Loucy (cell line): ENCODE data around the gene RGS5.

Experiments
- H2AFZ ChIP-seq: fragments of 200-600 bp; sonication (generic); 2 replicates; pipeline ENCODE4 v1.6.0; 2016; ENCODE audit warnings: antibody characterized with exemption, mild to moderate bottlenecking, low read length, moderate library complexity
- H3F3A ChIP-seq: fragments of 200-600 bp; 2 replicates; pipeline ENCODE4 v1.6.0; 2016; ENCODE audit warnings: antibody characterized with exemption, low read depth, mild to moderate bottlenecking
- H3K27me3 ChIP-seq: fragments of 200-600 bp; sonication (generic); 2 replicates; pipeline ENCODE4 v1.6.1; 2014; ENCODE audit warnings: low read length, mild to moderate bottlenecking; ENCODE audit not compliant: insufficient read depth, poor library complexity, severe bottlenecking
- H3K36me3 ChIP-seq: fragments of 200-600 bp; sonication (generic); 2 replicates; pipeline ENCODE4 v1.6.1; 2016; ENCODE audit warnings: low read length; ENCODE audit not compliant: insufficient read depth
- H3K4me1 ChIP-seq: fragments of 200-600 bp; sonication (generic); 2 replicates; pipeline ENCODE4 v1.5.1; 2014; ENCODE audit warnings: low read length, mild to moderate bottlenecking; ENCODE audit not compliant: insufficient read depth, poor library complexity, severe bottlenecking
- H3K4me2 ChIP-seq: fragments of 200-600 bp; sonication (generic); 2 replicates; pipeline ENCODE4 v1.6.0; 2014; ENCODE audit warnings: antibody characterized with exemption, low read length, low read depth, mild to moderate bottlenecking; ENCODE audit not compliant: poor library complexity, severe bottlenecking
- H3K4me3 ChIP-seq: fragments of 200-600 bp; sonication (generic); 2 replicates; pipeline ENCODE4 v1.5.1; 2014; ENCODE audit warnings: low read length, mild to moderate bottlenecking, mixed read lengths; ENCODE audit not compliant: poor library complexity, severe bottlenecking
- H3K79me2 ChIP-seq: fragments of 200-600 bp; sonication (generic); 2 replicates; pipeline ENCODE4 v1.6.1; 2014; ENCODE audit warnings: low read length; ENCODE audit not compliant: insufficient read depth
- H3K9ac ChIP-seq: fragments of 200-600 bp; sonication (generic); 2 replicates; pipeline ENCODE4 v1.6.0; 2014; ENCODE audit warnings: mild to moderate bottlenecking, low read depth, low read length, moderate library complexity; ENCODE audit not compliant: poor library complexity, severe bottlenecking
- H3K9me2 ChIP-seq: fragments of 200-600 bp; sonication (generic); replicated peaks from 2 replicates; pipeline ENCODE4 v1.6.1; 2016; ENCODE audit warnings: low read depth, low read length, mixed read lengths
- H3K9me3 ChIP-seq: fragments of 200-600 bp; sonication (generic); 2 replicates; pipeline ENCODE4 v1.6.1; 2014; ENCODE audit warnings: mild to moderate bottlenecking, antibody characterized with exemption, low read length, low read depth; ENCODE audit not compliant: insufficient read depth
- H4K20me1 ChIP-seq: fragments of 200-600 bp; sonication (generic); 2 replicates; pipeline ENCODE4 v1.6.0; 2014; ENCODE audit warnings: antibody characterized with exemption, low read length, mild to moderate bottlenecking; ENCODE audit not compliant: insufficient read depth, poor library complexity, severe bottlenecking
- CTCF ChIP-seq: fragments of 200-600 bp; sonication (generic); conservative IDR thresholded peaks from 2 replicates; pipeline ENCODE4 v1.5.1; 2014; ENCODE audit warnings: mild to moderate bottlenecking, antibody characterized with exemption, low read length
- EZH2phosphoT487 ChIP-seq: fragments of 200-600 bp; IDR thresholded peaks from 2 replicates; pipeline ENCODE4 v1.6.1; 2018; ENCODE audit warnings: antibody characterized with exemption, mild to moderate bottlenecking, moderate library complexity, borderline replicate concordance

RGS5 gene

GRCh38 chr1:163093579-163093978, 109.1 kb downstream of the RGS5 start:
- Histone ChIP-seq H3K4me2 (no peak overlapping the region), H3K27me3 (no peaks in the 10 kb centered on the region), H3K9me2 (no peaks in the 10 kb centered on the region), H3K79me2 (no peaks in the 10 kb centered on the region), H3K4me1 (no peaks in the 10 kb centered on the region), H3F3A (no peaks in the 10 kb centered on the region), H3K9ac (no peak overlapping the region), H3K36me3 (no peaks in the 10 kb centered on the region), H2AFZ (no peak overlapping the region; the same call in 1 of the 2 replicates), H3K9me3 (no peaks in the 10 kb centered on the region), H4K20me1 (no peaks in the 10 kb centered on the region), H3K4me3 (no peak overlapping the region)
- TF ChIP-seq EZH2phosphoT487 (no peak), CTCF (no peak)

GRCh38 chr1:163093169-163093568, 109.5 kb downstream of the RGS5 start:
- Histone ChIP-seq H3K36me3 (no peaks in the 10 kb centered on the region), H3K4me3 (no peak overlapping the region), H3K4me1 (no peaks in the 10 kb centered on the region), H3K9me3 (no peaks in the 10 kb centered on the region), H3F3A (no peaks in the 10 kb centered on the region), H4K20me1 (no peaks in the 10 kb centered on the region), H2AFZ (no peak overlapping the region; the same call in 1 of the 2 replicates), H3K4me2 (no peak overlapping the region), H3K79me2 (no peaks in the 10 kb centered on the region), H3K9me2 (no peaks in the 10 kb centered on the region), H3K9ac (no peak overlapping the region), H3K27me3 (no peaks in the 10 kb centered on the region)
- TF ChIP-seq EZH2phosphoT487: no peak
- no peak for TF ChIP-seq CTCF
